Glutamatergic neuron (in vitro differentiated cells): Measurements from ENCODE around the gene THBS3. TPM values are rescaled to one million over a fixed set of nuclear protein-coding genes. Genes with fewer than 3 reads are reported as not detected.
"Not testable (repeated sequence)": the region's sequence is repeated elsewhere in the genome, so short reads cannot be mapped to it uniquely, and the experiment has no call there.

Experiments
- DNase-seq: peaks from one replicate; pipeline ENCODE4 v3.0.0; 2022
- H3K27ac Mint-ChIP-seq: one replicate; pipeline ENCODE4 v1.8.0; 2020; ENCODE audit warnings: mild to moderate bottlenecking, mixed read lengths, inconsistent platforms; ENCODE audit not compliant: unreplicated experiment
- H3K27me3 Mint-ChIP-seq: one replicate; pipeline ENCODE4 v1.8.0; 2020; ENCODE audit warnings: mild to moderate bottlenecking, moderate library complexity, mixed read lengths, inconsistent platforms; ENCODE audit not compliant: unreplicated experiment
- H3K36me3 Mint-ChIP-seq: one replicate; pipeline ENCODE4 v1.8.0; 2020; ENCODE audit warnings: mild to moderate bottlenecking, mixed read lengths, inconsistent platforms; ENCODE audit not compliant: unreplicated experiment
- H3K4me1 Mint-ChIP-seq: one replicate; pipeline ENCODE4 v1.8.0; 2020; ENCODE audit warnings: mild to moderate bottlenecking, low read depth, mixed read lengths, inconsistent platforms; ENCODE audit not compliant: unreplicated experiment
- H3K4me3 Mint-ChIP-seq: one replicate; pipeline ENCODE4 v1.8.0; 2020; ENCODE audit warnings: mild to moderate bottlenecking, mixed read lengths, inconsistent platforms; ENCODE audit not compliant: unreplicated experiment
- H3K9me3 Mint-ChIP-seq: one replicate; pipeline ENCODE4 v1.8.0; 2020; ENCODE audit warnings: mild to moderate bottlenecking, moderate library complexity, mixed read lengths, inconsistent platforms; ENCODE audit not compliant: unreplicated experiment
- total RNA-seq: library from RNA; stranded (reverse); fragmentation: NEBNext Ultra II Directional; extraction: Animal tissue kit (Norgen Biotek cat#: 25700); gene quantifications from one replicate; pipeline ENCODE4 v1.2.1, GENCODE V29; 2021; ENCODE audit not compliant: unreplicated experiment
- TF ChIP-seq, protein P1 (sequence below): fragments of 200-600 bp; sonication (generic); IDR thresholded peaks from one replicate; pipeline ENCODE4 v1.5.0; 2021; ENCODE audit not compliant: partially characterized antibody, unreplicated experiment

THBS3 gene
- total RNA-seq, 1 donor from 2014 or later, result 377 TPM

DNA sequence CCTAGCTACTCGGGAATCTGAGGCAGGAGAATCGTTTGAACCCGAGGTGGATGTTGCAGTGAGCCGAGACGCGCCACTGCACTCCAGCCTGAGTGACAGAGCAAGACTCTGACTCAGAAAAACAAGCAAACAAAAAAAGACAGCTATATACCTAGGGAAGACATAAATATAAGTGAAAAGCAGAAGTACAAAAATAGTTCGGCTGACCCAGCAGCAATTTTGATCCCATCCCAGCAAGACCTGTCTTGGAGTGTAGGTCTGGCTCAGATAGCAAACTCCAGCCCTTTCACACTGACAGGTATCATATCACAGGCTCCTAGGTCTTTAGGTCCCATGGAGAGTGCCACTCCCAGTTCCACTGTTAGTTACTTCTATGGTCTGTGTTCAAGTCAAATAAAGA lies 15.3 kb upstream of the THBS3 start:
- no peak for DNase-seq
- Mint-ChIP-seq H3K27me3 (peaks cover 2% of the 10 kb centered on the region), H3K4me3 (no peak overlapping the region), H3K36me3 (no peaks in the 10 kb centered on the region), H3K4me1 (peaks cover 9% of the 10 kb centered on the region), H3K27ac (no peak overlapping the region), H3K9me3 (peaks cover 13% of the 10 kb centered on the region)
- TF ChIP-seq, protein P1, sequence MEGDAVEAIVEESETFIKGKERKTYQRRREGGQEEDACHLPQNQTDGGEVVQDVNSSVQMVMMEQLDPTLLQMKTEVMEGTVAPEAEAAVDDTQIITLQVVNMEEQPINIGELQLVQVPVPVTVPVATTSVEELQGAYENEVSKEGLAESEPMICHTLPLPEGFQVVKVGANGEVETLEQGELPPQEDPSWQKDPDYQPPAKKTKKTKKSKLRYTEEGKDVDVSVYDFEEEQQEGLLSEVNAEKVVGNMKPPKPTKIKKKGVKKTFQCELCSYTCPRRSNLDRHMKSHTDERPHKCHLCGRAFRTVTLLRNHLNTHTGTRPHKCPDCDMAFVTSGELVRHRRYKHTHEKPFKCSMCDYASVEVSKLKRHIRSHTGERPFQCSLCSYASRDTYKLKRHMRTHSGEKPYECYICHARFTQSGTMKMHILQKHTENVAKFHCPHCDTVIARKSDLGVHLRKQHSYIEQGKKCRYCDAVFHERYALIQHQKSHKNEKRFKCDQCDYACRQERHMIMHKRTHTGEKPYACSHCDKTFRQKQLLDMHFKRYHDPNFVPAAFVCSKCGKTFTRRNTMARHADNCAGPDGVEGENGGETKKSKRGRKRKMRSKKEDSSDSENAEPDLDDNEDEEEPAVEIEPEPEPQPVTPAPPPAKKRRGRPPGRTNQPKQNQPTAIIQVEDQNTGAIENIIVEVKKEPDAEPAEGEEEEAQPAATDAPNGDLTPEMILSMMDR, result no peak

- not testable (repeated sequence) for H3K9me3 Mint-ChIP-seq, DNase-seq, H3K36me3 Mint-ChIP-seq, H3K27me3 Mint-ChIP-seq, H3K4me1 Mint-ChIP-seq, H3K4me3 Mint-ChIP-seq
- H3K27ac Mint-ChIP-seq, result peak overlapping the region; percentile 12
These were observed 12.7 kb upstream of the THBS3 start for GRCh38 chr1:155220211-155220965.

DNA sequence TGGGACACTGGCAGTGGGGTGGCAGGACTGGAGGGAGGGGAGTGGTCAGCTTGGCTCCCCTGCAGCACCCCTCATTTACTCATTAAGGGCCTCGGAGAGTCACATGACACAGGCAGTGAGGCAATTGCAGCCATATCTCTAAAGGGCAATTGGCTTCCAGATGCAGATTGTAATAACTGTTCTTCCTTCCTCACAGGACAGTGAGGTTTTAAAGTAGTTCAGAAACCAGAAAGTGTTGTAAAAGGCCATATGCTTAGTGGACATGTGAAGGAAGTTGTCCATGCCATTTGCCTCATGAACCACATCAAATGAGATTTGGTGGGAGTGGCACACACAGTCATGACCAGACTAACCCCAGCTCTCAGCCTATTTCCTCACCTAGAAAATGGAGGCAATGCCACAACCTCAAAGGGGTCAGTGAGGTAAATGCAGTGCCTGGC lies 11.9 kb upstream of the THBS3 start:
- Mint-ChIP-seq H3K4me1 (no peaks in the 10 kb centered on the region), H3K36me3 (no peaks in the 10 kb centered on the region), H3K4me3 (peak overlapping the region; percentile 54), H3K27me3 (no peaks in the 10 kb centered on the region), H3K9me3 (peaks cover 4% of the 10 kb centered on the region), H3K27ac (peak overlapping the region; percentile 73)
- TF ChIP-seq, protein P1, result no peak
- DNase-seq, result no peak

DNA sequence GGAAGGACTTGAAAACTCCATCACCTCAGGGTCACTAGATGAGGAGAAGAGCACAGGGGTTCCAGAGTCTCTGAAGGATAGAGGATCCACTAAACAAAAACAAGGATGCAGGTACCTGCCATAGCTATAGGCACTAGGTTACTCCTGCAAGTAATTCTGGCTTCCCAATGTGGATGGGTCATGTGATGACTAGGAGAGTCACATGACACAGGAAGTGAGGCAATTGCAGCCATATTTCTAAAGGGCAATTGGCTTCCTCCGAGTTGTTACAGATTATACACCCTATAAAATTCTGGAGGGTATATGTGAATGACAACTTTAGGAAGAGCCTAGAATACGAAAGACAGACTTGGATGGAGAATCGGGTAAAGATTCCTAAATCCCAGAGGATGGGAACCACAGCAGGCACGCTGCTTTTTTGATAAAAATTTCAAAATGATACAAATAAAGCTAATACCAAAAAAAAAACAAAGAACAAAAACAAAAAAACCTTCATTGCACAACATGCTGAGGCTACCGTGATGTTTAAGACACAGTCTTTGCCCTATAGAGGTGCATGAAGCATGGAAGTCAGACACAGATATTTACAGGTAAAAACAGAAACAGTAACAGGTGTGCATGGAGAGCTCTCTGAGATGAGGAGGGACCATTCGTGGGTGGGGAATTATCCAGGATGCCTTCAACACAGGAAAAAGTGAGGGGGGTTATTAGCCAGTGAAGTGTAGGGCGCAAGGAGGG lies 11.3 kb upstream of the THBS3 start:
- Mint-ChIP-seq H3K27me3 (no peaks in the 10 kb centered on the region), H3K36me3 (no peaks in the 10 kb centered on the region), H3K4me1 (no peaks in the 10 kb centered on the region), H3K4me3 (peak overlapping the region; percentile 73), H3K27ac (peak overlapping the region; percentile 73), H3K9me3 (peaks cover 4% of the 10 kb centered on the region)
- DNase-seq, result no peak
- TF ChIP-seq, protein P1, result no peak

- H3K4me3 Mint-ChIP-seq, H3K27me3 Mint-ChIP-seq, DNase-seq, H3K9me3 Mint-ChIP-seq, H3K27ac Mint-ChIP-seq, H3K36me3 Mint-ChIP-seq, H3K4me1 Mint-ChIP-seq: not testable (repeated sequence)
These were observed 7.0 kb upstream of the THBS3 start for GRCh38 chr1:155214702-155215101.

DNA sequence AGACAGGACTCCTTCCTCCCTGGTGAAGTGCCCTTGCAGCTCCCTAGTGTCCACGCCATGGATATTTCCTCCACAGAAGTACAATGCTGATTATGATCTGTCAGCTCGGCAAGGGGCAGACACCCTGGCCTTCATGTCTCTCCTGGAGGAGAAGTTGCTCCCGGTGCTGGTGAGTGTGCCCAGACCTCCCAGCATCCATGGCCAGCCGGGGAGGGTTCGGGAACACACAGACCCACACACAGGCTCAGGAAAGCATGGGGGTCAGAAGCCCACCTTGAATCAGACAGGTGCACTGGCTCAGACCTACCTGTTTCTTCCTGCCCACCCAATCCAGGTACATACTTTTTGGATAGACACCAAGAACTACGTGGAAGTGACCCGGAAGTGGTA lies 4.3 kb upstream of the THBS3 start:
- peaks cover 18% of the 10 kb centered on the region for H3K9me3 Mint-ChIP-seq
- H3K4me3 Mint-ChIP-seq, H3K27ac Mint-ChIP-seq, H3K4me1 Mint-ChIP-seq, DNase-seq, H3K36me3 Mint-ChIP-seq: not testable (repeated sequence)
- peaks cover 12% of the 10 kb centered on the region for H3K27me3 Mint-ChIP-seq

DNA sequence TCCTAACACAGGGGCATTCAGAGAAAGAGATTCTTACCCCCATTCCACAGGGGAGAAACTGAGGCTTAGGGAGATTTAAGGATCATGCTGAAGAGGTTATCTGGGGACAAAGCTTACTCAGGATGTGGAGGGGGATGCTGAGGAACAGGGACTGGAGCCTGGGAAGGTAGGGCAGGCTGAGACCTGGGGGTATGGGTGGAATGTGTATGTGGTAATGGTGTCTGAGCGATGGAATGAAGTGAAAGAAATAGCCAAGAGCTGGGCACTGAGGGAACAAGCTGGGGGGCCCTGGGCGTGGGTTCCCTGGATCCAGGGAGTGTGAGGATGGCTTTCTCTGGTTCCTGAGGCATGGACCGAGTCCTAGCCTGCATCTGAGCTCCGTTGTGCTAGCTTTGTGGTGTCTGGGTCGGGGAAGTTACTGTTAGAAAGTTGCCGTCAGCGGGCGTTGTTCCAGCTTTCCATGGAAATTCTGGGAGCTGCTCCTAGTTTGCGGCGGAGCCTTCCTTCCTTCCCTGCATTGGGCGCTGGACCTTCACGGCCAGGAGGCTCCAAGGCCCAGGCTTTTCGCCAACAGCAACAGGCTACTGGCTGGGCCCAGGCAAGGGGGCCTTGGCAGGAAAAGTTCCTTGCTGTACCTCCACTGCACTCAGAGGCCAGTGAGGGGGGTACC lies 3.8 kb upstream of the THBS3 start:
- H3K4me1 Mint-ChIP-seq, H3K4me3 Mint-ChIP-seq, H3K27ac Mint-ChIP-seq, H3K36me3 Mint-ChIP-seq, DNase-seq: not testable (repeated sequence)
- Mint-ChIP-seq H3K27me3 (peaks cover 17% of the 10 kb centered on the region), H3K9me3 (peaks cover 22% of the 10 kb centered on the region)
